Dedifferentiated amniotic fluid mesenchymal stem cell (primary cell): ENCODE results near the gene ARIH1.

Experiments used
- DNase-seq: peaks from one replicate; pipeline ENCODE4 v3.0.0-alpha.2; 2016; ENCODE audit errors: extremely low spot score

Gene ARIH1

DNA sequence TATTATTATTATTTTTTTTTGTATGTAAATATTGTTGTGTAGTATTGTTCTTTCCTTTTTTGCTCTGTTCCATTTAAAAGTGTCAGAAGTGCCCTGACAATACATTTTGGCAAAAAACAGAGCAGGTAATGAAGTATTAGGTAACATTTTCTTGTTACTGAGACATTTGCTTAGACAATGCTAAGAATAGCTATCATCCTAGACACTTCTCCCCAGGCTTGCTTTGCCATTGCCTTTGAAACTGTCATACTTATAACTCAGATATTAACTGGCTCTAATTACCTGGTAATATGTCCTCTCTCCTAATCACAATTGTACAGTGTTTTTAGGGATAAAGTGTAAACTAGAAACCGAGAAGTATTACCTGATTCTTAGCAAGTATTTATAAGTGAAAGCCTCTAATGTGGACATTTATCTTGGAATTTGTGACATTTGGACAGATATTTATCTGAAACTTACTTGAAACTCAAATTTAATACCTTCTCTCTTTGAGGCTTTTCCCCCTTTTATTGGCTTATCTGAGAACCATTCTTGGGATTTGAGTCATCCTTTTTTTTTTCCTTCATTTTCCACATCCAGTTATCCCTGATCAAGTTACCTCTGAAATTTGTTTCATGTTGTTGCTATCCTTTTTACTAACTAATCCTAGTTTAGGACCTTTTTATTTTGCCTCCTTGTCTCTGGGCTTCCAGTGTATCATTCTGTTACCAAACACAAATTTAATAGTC is 13.1 kb downstream of the ARIH1 start:
- DNase-seq, result no peak

DNA sequence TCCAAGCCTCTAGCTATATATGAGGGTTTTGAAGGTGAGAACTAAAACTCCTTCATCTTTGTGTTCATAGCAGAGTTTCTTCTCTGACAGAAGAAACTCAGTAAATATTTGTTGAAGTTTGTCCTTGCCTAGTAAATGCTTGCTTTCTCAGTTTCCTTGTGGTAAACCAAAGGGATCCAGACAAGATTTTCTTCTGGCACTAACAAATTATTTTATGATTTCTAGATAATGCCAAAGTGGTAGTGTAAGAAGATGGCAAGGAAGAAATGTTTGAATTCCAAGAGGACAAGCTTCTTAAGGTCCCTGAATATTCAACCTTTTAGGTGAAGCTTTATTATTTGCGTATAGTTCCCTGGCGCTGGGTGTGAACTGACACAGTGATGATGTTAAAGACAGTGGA is 14.4 kb downstream of the ARIH1 start:
- DNase-seq, result no peak

DNA sequence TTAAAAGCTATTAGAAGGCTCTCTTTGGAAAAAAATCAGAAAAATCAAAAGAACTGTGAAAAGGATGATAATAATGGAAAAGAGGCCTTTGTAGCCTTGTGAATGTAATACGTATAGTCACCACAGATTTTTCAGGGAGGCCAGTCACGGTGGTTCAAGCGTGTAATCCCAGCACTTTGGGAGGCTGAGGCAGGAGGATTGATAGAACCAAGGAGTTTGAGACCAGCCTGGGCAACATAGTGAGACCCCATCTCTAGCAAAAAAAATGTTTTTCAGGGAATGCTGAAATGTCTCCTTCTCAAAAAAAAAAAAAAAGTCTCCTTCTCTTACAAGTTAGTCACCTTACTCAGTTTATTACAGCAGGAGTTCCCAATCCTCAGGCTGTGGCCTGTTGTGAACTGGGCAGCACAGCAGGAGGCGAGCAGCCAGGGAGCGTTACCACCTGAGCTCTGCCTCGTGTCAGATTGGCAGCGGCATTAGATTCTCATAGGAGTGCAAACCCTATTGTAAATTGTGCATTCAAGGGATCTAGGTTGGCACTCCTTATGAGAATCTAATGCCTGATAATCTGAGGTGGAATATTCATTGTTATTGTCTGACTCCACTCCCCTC is 15.9 kb downstream of the ARIH1 start:
- no peak for DNase-seq

DNA sequence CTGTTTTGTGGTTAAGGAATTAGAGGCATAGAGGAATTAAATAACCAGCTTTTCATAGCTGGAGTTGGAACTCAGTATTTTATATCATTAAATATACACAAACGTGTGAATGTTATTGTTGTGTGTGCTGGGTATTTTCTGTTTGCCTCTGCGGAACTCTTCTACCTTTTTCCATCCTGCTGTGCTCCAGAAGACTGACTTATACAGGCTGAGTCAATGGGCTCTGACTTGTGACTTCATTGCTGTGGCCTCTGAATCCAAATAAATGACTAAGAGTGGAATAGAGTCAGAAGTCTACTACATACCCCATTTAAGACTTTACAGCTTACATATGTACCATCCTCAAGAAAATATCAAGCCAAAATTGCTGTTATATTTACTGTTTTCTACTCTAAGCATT is 17.6 kb downstream of the ARIH1 start:
- peak; percentile 41 for DNase-seq

DNA sequence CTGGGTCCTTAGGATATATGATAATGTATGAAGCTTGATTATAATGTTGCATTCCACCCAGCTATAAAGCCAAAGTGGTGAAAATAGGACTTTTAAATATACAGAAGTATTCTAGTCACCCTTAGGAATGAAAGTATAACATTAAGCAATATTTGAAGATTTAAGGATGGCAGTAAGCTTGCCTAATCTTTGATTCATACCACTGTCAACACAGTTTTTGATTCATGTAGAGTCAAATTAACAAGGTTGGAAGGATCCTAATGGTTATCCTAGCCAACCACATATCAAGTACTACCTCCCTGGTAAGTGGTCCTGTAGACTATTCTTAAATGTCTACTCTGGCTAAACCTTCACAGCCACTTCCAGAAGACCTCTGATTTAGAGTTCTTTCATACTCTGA is 18.6 kb downstream of the ARIH1 start:
- DNase-seq, result no peak

DNA sequence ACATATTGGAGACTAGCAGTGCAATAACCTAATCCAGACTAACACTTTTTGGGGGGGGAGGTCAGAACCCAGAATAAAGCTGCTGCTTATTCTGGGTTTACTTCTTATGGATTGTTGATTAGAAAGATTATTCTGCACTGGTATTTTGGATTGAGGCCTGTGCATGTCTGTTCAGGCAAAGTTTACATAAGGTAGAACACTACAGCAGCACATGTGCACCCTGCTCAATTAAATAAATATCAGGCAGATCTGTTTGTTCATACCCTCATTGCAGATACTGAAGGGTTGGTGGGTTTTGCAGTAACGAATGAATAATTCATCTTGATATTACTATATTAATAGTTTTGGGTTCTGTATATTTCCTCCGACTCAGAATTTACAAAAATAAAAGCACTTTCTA is 19.1 kb downstream of the ARIH1 start:
- DNase-seq, result no peak

DNA sequence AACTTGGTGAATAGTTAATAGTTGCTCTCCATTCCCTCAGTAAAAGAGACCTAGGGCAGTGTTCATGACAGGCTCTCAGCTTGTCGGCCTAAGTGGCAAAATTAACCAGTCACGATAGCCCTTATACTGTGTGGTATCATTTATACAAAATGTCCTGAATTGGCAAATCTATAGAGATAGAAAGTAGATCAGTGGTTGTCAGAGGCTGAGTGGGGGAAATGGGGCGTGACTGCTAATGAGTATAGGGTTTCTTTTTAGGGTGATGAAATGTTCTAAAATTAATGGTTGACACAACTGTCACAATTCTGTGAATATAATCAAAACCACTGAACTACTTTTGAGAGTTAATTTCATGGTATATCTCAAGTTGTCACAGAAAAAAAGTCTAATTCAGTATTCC is 20.9 kb downstream of the ARIH1 start:
- no peak for DNase-seq

DNA sequence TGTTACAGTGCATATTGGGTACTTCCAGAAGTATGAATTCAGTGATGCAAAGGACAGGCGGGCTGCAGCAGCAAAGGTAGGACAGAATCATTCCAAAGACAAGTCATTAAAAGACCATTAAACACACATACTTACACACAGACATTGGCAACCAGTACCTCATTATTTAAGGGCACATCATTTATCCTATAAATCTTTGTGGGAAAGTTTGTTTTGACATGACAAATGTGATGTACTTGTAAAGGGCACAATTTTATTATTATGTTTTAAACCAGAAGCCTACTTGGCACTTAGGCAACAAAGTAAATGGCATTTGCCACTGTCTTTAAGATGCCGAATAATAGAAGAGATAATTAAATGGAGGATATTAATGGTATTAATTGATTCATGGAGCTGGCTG is 22.7 kb downstream of the ARIH1 start:
- DNase-seq, result no peak

DNA sequence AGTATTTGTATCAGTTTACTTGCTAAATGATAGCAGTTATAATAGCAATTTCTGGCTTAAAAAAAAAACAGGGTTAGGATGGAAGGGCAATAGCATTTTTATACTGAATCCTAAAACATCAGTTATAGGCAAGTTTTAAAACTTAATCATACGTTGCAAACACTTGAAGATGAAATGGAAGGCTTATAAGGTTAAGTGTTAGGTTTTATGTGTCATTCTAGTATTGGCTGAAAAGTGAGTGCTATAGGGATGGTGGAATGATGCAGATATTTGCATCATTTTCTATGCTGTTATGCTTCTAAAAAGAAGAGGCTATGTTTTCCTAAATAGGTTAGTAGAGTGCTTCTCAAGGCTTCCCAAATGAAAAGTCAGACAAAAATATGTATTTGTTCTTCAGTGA is 23.3 kb downstream of the ARIH1 start:
- no peak for DNase-seq

DNA sequence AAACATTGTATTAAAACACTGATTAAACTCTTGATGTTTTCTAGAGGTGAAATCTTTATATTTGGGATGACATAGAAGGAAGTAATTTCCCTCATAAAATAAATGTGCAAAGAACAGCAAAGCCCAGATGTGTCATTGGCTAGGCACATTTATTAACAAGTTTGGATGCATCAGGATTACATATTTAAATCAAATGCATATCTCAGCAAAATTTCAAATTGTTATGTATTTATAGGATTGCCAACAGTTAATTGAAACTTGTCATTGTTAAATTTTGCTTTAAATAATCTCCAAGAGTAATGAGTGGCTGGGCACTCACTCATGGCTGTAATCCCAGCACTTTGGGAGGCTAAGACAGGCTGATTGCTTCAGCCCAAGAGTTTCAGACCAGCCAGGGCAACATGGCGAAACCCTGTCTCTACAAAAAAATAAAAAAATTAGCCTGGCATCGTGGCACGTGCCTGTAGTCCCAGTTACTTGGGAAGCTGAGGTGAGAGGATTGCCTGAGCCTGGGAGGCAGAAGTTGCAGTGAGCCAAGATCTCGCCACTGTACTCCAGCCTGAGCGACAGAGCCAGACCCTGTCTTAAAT is 28.2 kb downstream of the ARIH1 start:
- no peak for DNase-seq

DNA sequence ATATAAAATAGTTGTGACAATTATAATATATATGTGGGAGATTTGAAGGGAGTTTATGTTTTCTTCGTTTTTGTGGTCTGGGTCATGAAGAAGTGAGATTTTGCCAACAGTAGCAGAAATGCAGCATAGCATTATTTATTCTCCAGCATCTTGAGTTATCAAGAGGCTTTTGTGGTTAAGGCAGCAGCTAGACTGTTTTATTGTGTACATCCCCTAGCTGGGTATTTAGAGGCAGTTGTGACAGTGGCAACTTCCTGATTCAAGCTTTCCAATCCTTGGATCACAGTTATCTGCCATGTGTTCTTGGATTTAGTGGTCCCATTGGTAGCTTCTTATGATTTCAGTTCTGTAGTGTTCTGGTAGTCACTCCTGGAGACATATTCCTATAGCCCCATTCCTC is 29.0 kb downstream of the ARIH1 start:
- no peak for DNase-seq

DNA sequence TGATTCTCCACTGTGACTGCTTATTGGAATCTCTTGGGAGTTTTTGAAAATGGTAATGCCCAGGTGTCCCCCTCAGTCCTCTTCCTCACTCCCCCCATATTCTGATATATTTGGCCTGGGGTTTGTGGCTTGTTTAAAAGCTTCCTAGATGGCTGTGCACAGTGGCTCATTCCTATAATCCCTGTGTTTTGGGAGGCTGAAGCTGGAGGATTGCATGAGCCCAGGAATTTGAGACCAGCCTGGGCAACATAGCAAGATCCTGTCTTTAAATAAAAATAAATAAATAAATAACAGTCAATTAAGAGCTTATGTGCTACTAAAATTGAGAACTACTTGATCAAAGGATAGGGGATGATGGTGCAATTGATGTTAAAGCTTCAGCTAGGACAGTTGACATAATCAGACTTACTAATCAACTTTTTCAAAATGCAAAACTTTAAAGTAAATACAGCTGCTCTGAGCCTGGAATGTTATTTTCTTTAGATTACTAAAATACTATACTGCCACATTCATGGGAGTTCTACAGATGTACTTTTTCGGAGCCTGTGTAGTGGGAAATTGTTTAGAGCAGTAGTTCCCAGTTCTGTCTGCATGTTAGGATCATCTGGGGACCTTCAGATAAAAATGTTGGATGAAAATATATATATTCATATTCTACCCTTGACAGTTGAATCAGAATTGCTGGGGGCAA is 33.4 kb downstream of the ARIH1 start:
- no peak for DNase-seq

DNA sequence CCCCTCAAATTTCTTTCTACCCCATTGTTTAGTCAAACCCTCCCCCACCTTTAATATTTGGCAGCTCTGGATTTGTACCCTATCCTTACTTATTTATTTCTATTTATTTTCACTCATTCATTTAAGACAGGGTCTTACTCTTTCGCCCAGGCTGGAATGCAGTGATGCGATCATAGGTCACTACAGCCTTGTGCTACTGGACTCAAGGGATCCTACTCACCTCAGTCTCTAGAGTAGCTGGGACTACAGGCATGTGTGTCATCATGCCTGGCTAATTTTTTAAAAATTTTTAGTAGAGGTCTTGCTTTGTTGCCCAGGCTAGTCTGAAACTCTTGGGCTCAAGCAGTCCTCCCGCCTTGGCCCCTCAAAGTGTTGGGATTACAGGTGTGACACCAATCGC is 35.4 kb downstream of the ARIH1 start:
- DNase-seq, result no peak

DNA sequence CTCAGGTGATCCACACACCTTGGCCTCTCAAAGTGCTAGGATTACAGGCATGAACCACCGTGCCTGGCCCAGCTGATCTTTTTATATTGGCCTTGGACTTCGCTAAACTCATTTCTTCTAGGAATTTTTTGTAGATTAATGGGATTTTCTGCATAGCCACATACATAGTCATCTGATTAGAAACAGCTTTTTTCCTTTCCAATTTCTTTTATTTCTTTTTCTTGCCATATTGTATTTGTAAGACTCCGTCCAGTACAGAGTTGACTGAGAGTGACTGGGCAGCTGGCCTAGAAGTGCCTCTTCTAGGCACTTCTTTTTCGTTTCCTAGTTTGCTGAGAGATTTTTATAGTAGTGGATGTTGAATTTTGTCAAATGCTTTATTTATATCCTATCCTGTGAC is 37.4 kb downstream of the ARIH1 start:
- peak; percentile 16 for DNase-seq

DNA sequence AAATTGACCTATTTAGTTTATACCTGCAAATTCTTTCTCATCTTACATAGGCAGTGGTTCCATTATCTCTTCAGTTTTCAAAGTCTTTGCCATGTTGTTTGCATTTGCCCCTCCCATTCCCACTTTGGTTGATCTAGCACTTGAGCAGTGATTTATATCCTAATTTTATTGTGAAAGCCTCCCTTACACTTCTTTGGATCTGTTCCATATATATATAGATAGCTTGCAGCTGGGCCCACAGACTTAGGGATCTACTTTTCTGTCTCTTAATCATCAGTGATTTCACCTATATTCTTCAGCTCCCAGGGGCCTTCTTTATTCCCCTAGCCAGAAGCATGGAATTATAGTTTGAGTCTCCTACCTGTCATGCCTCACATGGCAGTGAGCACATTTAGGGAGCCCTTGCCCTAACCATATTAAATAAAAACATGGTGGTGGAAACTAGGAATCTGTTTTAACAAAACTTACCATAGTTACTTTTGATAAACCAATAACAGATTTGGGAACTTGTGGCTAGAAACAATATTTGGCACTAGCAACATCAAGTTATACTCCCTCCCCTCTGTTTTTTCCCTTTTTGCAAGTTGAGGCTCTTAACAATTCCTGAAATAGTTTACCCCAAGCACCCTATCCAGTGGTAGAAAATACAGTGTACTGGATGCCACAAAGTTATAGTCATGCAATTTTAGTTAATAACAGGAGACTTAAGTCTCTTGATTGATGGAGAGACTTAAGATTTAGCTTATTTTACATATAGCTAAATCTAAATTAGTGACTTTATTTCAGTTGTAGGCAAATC is 41.7 kb downstream of the ARIH1 start:
- no peak for DNase-seq

DNA sequence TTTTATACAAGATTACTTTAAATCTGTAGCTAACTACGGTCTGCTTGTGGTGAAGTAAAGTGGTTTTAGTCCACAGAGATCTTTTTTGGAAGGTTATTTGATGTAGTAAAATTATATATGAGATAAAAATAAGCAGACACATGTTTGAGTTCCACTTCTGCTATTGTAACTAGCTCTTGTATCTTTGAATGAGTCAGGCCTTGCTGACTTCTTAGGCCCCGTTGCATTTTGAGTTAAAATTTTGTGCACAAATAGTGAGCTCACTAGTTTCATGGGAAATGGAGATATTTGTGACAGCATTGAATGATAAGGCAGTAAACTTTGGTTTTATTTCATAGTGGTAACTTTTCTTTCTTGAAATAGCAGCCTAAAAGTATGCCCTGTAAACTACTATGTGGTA is 42.6 kb downstream of the ARIH1 start:
- no peak for DNase-seq

DNA sequence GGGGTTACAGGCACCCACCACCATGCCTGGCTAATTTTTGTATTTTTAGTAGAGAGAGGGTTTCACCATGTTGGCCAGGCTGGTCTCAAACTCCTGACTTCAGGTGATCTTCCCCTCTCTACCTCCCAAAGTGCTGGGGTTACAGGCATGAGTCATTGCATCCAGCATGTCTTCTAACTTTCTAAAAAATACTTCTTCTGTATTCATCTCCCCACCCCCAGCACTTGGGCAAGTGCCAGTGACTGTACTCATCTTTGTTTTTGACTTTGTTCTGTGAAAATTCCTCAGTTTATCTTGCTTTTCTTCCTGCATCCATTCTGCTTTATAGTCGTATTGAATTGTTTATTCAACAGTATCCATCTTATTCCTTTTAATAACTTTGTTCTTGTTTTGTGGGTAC is 47.6 kb downstream of the ARIH1 start:
- no peak for DNase-seq

DNA sequence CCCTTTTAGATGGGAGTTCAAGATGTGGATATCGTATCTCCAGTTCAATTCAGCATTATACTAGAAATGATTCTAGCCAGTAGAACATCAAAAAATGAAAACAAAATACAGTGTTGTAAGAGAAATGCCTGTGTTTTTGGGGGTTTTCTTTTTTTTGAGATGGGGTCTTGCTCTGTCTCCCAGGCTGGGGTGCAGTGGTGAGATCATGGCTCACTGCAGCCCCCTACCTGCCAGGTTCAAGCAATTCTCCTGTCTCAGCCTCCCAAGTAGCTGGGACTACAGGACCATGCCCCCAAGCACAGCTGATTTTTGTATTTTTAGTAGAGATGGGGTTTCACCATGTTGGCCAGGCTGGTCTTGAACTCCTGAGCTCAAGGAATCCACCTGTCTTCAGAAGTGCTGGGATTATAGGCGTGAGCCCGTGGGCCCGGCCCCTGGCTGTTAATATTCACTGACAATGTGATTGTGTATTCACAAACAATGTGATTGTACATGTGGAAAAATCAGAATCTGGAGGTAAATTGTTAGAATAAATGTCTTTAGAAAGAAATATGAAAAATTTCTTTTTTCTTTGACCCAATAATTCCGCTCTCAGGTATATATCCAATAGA is 59.0 kb downstream of the ARIH1 start:
- DNase-seq, result no peak

DNA sequence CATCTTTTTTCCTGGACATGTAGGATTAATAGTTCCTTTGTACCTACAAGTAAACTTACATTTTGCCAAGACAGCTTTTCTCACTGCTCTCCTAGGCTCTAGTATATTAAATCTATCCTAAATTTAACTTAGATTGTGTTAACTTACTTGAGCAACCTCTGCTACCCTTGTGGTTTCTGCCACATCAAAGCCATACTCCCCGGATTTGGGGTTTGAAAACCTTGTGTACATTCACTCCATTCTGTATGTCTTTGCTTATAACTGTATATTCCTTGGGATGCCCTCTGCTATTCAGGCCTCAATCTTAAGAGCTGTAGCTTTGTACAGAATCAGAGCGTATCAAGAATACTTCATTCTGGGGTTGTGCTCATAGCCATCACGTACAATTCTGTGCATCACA is 60.4 kb downstream of the ARIH1 start:
- no peak for DNase-seq

DNA sequence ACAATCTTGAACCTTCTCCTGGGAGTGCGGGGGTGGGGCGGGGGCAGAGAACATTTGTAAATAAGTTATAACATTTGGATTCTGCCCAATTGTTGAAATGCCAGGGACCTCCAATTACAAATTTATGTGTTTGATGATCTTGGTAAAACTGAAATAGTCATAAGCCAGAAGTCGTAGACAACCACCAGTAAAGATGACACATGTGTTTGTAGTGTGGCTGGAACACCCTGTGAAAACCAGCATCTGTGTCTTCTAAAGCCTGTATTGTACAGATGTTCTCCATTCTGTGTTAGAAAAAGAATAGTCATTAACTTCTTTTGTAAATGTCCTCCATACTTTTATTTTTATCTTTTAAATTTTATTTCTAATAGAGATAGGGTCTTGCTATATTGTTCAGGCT is 61.8 kb downstream of the ARIH1 start:
- no peak for DNase-seq

DNA sequence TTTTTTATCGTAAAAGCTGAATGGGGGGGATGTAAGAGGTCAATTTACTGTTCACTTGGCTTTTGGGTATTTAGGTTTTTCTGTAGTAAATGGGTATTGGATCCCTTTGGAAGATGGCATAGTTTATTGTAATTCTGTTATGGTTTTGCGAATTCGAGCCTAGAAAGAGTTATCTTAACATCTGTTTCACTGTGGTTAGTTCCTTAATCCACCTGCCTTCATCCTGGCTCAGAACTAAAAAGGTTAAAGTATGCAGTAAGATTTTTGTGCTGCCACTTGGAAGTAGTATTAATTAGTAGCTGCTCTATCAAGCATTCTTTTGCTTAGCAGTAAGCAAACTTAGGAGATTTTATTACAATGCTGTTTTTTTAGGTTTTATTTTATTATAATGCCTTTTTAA is 62.4 kb downstream of the ARIH1 start:
- no peak for DNase-seq

DNA sequence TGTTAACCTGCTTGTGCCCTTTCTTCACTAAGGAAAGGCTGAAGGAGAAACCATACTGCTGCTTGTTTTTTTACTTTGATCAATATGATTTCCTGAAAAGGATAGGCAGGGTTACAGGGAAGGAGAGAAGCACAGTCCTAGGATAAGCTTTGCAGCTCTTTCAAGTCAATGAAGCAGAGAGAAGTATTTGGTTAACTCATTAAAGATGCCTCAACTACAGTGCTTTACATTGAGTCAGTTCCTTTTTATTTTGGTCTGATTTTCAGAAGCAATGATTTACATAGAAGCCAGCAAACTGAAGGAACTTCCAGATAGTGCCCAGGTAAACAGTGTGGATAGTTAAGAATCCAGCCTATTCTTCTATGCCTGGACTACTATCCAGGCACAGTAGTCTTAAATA is 64.8 kb downstream of the ARIH1 start:
- no peak for DNase-seq
